K562 (cell line): ENCODE measurements around the gene FAM53B. TPM values are rescaled to one million over a fixed set of nuclear protein-coding genes. Genes with fewer than 3 reads are reported as not detected.

Experiments used
- ASH1L ChIP-seq: fragments of 450-650 bp; IDR thresholded peaks from 2 replicates; pipeline ENCODE4 v1.6.1; 2018; ENCODE audit warnings: borderline replicate concordance, mild to moderate bottlenecking, low read depth; ENCODE audit not compliant: partially characterized antibody
- CBFA2T3 ChIP-seq: fragments of 450-650 bp; IDR thresholded peaks from 2 replicates; pipeline ENCODE4 v1.6.1; 2017
- MTA3 ChIP-seq: fragments of 450-650 bp; formaldehyde crosslinking; IDR thresholded peaks from 2 replicates; pipeline ENCODE4 v1.6.1; 2017; ENCODE audit warnings: mild to moderate bottlenecking, borderline replicate concordance
- MXI1 ChIP-seq: IDR thresholded peaks from 2 replicates; pipeline ENCODE4 v1.6.1; 2011; ENCODE audit warnings: low read depth, mild to moderate bottlenecking, improper control_type of control experiment, low read length
- MYC ChIP-seq, 2 experiments: fragments of 250-450 bp in 1 of 2; sonication (Bioruptor Pico) in 1 of 2; IDR thresholded peaks; 2 replicates each; pipeline versions ENCODE4 v1.5.1 to v1.6.1; 2012 to 2021; ENCODE audit warnings: low read depth in 2 of 2, borderline replicate concordance in 1 of 2, improper control_type of control experiment in 1 of 2, low read length in 1 of 2, mild to moderate bottlenecking in 1 of 2, moderate library complexity in 1 of 2
- PHF20 ChIP-seq: fragments of 450-650 bp; IDR thresholded peaks from 2 replicates; pipeline ENCODE4 v1.6.1; 2018; ENCODE audit not compliant: partially characterized antibody
- POLR2B ChIP-seq: fragments of 450-650 bp; IDR thresholded peaks from 2 replicates; pipeline ENCODE4 v1.6.1; 2018; ENCODE audit warnings: low read depth; ENCODE audit not compliant: partially characterized antibody
- SLC30A9 ChIP-seq: fragments of 250-450 bp; sonication (Bioruptor Pico); IDR thresholded peaks from 2 replicates; pipeline ENCODE4 v1.8.0; 2022; ENCODE audit warnings: mild to moderate bottlenecking, moderate library complexity
- SNIP1 ChIP-seq: fragments of 450-650 bp; IDR thresholded peaks from 2 replicates; pipeline ENCODE4 v1.7.1; 2017; ENCODE audit warnings: low read depth, mild to moderate bottlenecking
- TAF15 ChIP-seq: fragments of 200-400 bp; formaldehyde crosslinking; IDR thresholded peaks from 2 replicates; pipeline ENCODE4 v1.6.1; 2017; ENCODE audit warnings: mild to moderate bottlenecking, low read depth, low read length, moderate library complexity
- TEAD4 ChIP-seq, 2 experiments: sonication (generic) in 1 of 2; formaldehyde crosslinking in 1 of 2; IDR thresholded peaks; 2 replicates each; pipeline versions ENCODE4 v1.6.1 to v1.8.0; 2012 to 2022; ENCODE audit warnings: borderline replicate concordance in 1 of 2, inconsistent platforms in 1 of 2, low read length in 1 of 2, mild to moderate bottlenecking in 1 of 2, missing genetic modification reagents in 1 of 2
- TRIM24 ChIP-seq, 2 experiments: fragments of 450-650 bp; IDR thresholded peaks; 2 replicates each; pipeline ENCODE4 v1.6.1; 2016
- ZNF143 ChIP-seq: sonication (generic); formaldehyde crosslinking; IDR thresholded peaks from 2 replicates; pipeline ENCODE4 v1.9.0; 2022; ENCODE audit warnings: mild to moderate bottlenecking, missing genetic modification reagents
- polyA plus RNA-seq, 8 experiments: library from polyadenylated mRNA; depleted of rRNA in 4 of 8; stranded (reverse) in 5 of 8; unstranded in 3 of 8; fragments of >200 nt; fragmentation: Nextera tagmentation in 2 of 8; fragmentation: Illumina TruSeq in 1 of 8; extraction: Ambion mirVana in 2 of 8; extraction: Trizol in 1 of 8; gene quantifications; 2 replicates each; pipeline versions ENCODE4 v1.2.1 to v1.2.3, GENCODE V29; 2011 to 2014; ENCODE audit warnings: inconsistent platforms in 1 of 8, missing spikeins in 1 of 8
- total RNA-seq, 7 experiments: library from RNA; depleted of rRNA in 6 of 7; stranded (reverse); fragments of >200 nt in 6 of 7; fragmentation: Illumina TruSeq in 2 of 7; extraction: Trizol in 2 of 7; gene quantifications; 2 replicates each; pipeline versions ENCODE4 v1.2.1 to v1.2.3, GENCODE V29; 2011 to 2021; ENCODE audit warnings: low replicate concordance in 1 of 7
- TF ChIP-seq, protein P1 (sequence below): fragments of 450-650 bp; IDR thresholded peaks from 2 replicates; pipeline ENCODE4 v1.6.1; 2016; ENCODE audit warnings: mild to moderate bottlenecking, moderate library complexity
- TF ChIP-seq, protein P2 (sequence below): sonication (generic); formaldehyde crosslinking; IDR thresholded peaks from 2 replicates; pipeline ENCODE4 v1.8.0; 2022; ENCODE audit warnings: missing genetic modification reagents, mild to moderate bottlenecking, borderline replicate concordance

FAM53B gene
- total and polyA plus RNA-seq, 9 of the 15 experiments (the other 6 are each of a cell fraction or from before 2014, with no cell fraction given) = 0.03 to 16.5 (median 5.0) TPM

DNA sequence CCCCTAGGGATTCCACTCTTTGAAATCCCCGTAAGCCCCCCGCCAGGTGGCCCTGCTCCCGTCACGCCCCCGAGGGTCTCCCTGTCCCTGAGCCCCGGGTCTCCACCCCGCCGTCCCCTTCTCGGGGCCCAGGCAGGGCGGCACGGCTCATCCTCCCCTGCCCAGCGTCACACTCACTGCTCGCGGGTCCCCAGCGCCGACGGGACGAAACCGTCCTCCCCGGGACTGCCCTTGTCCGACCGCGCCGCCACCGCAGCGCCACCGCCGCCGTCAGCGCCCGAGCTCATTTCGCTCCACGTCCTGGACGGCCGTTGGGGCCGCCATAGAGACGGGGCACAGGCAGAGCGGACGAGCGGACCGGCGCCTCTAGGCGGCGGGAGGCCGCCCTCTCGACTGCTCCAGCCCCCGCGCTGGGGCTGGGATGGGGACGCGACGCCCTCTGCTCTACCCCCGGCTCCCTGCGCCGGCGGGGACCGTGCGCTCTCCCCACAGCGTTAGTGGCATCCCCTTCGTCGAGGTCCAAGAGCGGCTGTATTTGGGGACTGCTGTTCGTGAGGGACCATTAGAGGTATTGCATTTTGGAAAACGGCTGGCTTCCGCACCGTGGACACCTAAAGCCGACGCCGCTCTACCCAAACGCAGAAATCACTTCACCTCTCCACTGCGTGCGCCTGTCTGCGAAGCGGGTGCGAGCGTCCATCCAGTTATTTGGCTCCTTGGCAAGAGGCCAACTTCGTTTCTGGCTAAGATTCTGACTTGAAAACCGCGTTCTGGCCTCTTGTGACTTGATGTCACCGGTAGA lies 47.6 kb upstream of the FAM53B start, which contains the start of gene EEF1AKMT2 (continued):
- TF ChIP-seq, protein P1, sequence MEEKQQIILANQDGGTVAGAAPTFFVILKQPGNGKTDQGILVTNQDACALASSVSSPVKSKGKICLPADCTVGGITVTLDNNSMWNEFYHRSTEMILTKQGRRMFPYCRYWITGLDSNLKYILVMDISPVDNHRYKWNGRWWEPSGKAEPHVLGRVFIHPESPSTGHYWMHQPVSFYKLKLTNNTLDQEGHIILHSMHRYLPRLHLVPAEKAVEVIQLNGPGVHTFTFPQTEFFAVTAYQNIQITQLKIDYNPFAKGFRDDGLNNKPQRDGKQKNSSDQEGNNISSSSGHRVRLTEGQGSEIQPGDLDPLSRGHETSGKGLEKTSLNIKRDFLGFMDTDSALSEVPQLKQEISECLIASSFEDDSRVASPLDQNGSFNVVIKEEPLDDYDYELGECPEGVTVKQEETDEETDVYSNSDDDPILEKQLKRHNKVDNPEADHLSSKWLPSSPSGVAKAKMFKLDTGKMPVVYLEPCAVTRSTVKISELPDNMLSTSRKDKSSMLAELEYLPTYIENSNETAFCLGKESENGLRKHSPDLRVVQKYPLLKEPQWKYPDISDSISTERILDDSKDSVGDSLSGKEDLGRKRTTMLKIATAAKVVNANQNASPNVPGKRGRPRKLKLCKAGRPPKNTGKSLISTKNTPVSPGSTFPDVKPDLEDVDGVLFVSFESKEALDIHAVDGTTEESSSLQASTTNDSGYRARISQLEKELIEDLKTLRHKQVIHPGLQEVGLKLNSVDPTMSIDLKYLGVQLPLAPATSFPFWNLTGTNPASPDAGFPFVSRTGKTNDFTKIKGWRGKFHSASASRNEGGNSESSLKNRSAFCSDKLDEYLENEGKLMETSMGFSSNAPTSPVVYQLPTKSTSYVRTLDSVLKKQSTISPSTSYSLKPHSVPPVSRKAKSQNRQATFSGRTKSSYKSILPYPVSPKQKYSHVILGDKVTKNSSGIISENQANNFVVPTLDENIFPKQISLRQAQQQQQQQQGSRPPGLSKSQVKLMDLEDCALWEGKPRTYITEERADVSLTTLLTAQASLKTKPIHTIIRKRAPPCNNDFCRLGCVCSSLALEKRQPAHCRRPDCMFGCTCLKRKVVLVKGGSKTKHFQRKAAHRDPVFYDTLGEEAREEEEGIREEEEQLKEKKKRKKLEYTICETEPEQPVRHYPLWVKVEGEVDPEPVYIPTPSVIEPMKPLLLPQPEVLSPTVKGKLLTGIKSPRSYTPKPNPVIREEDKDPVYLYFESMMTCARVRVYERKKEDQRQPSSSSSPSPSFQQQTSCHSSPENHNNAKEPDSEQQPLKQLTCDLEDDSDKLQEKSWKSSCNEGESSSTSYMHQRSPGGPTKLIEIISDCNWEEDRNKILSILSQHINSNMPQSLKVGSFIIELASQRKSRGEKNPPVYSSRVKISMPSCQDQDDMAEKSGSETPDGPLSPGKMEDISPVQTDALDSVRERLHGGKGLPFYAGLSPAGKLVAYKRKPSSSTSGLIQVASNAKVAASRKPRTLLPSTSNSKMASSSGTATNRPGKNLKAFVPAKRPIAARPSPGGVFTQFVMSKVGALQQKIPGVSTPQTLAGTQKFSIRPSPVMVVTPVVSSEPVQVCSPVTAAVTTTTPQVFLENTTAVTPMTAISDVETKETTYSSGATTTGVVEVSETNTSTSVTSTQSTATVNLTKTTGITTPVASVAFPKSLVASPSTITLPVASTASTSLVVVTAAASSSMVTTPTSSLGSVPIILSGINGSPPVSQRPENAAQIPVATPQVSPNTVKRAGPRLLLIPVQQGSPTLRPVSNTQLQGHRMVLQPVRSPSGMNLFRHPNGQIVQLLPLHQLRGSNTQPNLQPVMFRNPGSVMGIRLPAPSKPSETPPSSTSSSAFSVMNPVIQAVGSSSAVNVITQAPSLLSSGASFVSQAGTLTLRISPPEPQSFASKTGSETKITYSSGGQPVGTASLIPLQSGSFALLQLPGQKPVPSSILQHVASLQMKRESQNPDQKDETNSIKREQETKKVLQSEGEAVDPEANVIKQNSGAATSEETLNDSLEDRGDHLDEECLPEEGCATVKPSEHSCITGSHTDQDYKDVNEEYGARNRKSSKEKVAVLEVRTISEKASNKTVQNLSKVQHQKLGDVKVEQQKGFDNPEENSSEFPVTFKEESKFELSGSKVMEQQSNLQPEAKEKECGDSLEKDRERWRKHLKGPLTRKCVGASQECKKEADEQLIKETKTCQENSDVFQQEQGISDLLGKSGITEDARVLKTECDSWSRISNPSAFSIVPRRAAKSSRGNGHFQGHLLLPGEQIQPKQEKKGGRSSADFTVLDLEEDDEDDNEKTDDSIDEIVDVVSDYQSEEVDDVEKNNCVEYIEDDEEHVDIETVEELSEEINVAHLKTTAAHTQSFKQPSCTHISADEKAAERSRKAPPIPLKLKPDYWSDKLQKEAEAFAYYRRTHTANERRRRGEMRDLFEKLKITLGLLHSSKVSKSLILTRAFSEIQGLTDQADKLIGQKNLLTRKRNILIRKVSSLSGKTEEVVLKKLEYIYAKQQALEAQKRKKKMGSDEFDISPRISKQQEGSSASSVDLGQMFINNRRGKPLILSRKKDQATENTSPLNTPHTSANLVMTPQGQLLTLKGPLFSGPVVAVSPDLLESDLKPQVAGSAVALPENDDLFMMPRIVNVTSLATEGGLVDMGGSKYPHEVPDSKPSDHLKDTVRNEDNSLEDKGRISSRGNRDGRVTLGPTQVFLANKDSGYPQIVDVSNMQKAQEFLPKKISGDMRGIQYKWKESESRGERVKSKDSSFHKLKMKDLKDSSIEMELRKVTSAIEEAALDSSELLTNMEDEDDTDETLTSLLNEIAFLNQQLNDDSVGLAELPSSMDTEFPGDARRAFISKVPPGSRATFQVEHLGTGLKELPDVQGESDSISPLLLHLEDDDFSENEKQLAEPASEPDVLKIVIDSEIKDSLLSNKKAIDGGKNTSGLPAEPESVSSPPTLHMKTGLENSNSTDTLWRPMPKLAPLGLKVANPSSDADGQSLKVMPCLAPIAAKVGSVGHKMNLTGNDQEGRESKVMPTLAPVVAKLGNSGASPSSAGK = peak; percentile 39
- TF ChIP-seq MYC (IDR thresholded peaks at IDR 0.05; ENCODE audit: low read depth, low read length) (peak; percentile 48), MYC (CRISPR knock-in tag; IDR thresholded peaks at IDR 0.05; ENCODE audit: borderline replicate concordance, low read depth) (no peak), ZNF143 (CRISPR knock-in tag) (0 out of 2 replicates have a peak, but pooled peaks have one; percentile 35), MXI1 (no peak), SNIP1 (peak; percentile 96), POLR2B (peak; percentile 78), TEAD4 (IDR thresholded peaks at IDR 0.05; ENCODE audit: low read length) (no peak), TEAD4 (CRISPR knock-in tag; IDR thresholded peaks at IDR 0.05; ENCODE audit: borderline replicate concordance) (0 out of 2 replicates have a peak, but pooled peaks have one; percentile 23), TAF15 (no peak), CBFA2T3 (0 out of 2 replicates have a peak, but pooled peaks have one; percentile 6), MTA3 (peak; percentile 64), ASH1L (no peak), TRIM24 (IDR thresholded peaks at IDR 0.05) (peak in 1 of 2 experiments; percentile 40; a peak in 2 of 4 replicates), SLC30A9 (CRISPR knock-in tag) (no peak), PHF20 (peak; percentile 62)
- TF ChIP-seq, protein P2, sequence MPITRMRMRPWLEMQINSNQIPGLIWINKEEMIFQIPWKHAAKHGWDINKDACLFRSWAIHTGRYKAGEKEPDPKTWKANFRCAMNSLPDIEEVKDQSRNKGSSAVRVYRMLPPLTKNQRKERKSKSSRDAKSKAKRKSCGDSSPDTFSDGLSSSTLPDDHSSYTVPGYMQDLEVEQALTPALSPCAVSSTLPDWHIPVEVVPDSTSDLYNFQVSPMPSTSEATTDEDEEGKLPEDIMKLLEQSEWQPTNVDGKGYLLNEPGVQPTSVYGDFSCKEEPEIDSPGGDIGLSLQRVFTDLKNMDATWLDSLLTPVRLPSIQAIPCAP (CRISPR knock-in tag) = no peak
